ENCODE data around the gene BCORL1.

The BCORL1 gene

DNA sequence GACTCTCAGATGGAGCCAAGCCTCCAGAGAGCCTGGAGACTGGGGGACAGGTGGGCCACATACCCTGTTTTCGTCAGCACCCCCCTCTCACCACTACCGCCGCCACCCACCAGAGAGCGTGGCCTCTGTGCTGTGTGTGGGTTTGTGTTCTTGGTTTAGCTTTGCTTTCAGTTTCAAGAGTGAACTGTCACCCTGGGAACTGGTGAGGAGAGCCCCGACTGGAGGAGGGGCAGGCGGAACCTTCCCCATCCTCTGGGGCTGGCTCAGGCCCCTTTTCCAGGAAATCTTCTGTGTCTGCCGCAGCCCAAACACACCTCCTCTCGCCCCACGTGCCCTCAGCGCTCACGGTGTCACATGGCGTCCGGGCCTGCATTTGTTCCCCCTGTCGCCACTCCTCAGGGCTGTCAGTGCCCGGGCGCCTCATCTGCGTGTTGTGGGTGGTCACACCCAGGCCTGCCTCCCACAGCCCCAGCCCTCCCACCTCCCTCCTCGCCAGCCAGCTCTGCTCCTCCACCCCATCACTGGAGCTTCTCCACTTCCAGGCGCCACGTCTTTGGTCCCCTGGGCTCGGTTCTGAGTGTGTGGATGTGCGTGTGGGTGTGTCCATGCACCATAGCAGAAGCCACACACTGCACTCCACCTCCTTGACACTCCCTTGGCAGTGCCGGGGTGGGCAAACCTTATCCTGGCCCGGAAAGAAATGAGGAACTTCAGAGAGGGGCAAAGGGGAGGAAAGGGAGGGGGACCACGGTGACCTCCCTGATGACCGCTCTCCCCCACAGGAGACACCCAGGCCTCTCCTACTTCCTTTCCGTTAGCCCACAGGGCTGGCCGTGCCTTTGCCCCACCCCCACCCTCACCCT, 100.0 kb downstream of the BCORL1 start:
- DNase-seq (ENCODE audit: low read depth) = peak; percentile 92
- no peak overlapping the region for H3K4me3 ChIP-seq (ENCODE audit: low read depth, low read length)
- TF ChIP-seq, protein P1, sequence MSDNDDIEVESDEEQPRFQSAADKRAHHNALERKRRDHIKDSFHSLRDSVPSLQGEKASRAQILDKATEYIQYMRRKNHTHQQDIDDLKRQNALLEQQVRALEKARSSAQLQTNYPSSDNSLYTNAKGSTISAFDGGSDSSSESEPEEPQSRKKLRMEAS (IDR thresholded peaks at IDR 0.05; ENCODE audit: low read depth, low read length) = peak; percentile 34; the same call in 1 of the 2 replicates
- TF ChIP-seq MYC (IDR thresholded peaks at IDR 0.05; ENCODE audit: low read depth, low read length) = no peak
- TF ChIP-seq, protein P2, sequence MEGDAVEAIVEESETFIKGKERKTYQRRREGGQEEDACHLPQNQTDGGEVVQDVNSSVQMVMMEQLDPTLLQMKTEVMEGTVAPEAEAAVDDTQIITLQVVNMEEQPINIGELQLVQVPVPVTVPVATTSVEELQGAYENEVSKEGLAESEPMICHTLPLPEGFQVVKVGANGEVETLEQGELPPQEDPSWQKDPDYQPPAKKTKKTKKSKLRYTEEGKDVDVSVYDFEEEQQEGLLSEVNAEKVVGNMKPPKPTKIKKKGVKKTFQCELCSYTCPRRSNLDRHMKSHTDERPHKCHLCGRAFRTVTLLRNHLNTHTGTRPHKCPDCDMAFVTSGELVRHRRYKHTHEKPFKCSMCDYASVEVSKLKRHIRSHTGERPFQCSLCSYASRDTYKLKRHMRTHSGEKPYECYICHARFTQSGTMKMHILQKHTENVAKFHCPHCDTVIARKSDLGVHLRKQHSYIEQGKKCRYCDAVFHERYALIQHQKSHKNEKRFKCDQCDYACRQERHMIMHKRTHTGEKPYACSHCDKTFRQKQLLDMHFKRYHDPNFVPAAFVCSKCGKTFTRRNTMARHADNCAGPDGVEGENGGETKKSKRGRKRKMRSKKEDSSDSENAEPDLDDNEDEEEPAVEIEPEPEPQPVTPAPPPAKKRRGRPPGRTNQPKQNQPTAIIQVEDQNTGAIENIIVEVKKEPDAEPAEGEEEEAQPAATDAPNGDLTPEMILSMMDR (IDR thresholded peaks at IDR 0.05; ENCODE audit: low read depth, low read length) = no peak

DNA sequence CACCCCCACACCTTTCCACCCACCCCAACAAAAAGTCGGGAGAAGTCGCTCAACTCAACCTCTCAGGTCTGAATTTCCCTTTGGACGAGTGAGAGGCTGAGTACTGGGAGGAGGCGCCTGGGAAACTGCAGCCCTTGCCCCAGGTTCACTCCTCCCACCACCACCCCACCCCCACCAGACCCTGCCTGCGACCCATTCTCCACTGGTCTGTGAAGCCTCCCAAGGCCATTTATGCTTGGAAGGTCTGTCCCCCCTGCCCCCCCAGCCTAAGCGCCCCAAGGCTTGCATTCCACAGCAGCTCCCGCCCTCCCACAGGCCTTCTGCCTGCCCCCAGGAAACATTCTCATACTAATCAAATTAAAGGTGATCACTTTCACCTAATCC, 100.7 kb downstream of the BCORL1 start:
- TF ChIP-seq MYC (IDR thresholded peaks at IDR 0.05; ENCODE audit: low read depth, low read length) (no peak), POLR2A (IDR thresholded peaks at IDR 0.05; ENCODE audit: extremely low read depth, insufficient read length) (no peak)
- TF ChIP-seq, protein P2 (IDR thresholded peaks at IDR 0.05; ENCODE audit: low read depth, low read length) = no peak
- TF ChIP-seq, protein P1 (IDR thresholded peaks at IDR 0.05; ENCODE audit: low read depth, low read length) = no peak
- no peak for DNase-seq (ENCODE audit: low read depth)
- peak overlapping the region; percentile 38 for H3K4me3 ChIP-seq (ENCODE audit: low read depth, low read length)

DNA sequence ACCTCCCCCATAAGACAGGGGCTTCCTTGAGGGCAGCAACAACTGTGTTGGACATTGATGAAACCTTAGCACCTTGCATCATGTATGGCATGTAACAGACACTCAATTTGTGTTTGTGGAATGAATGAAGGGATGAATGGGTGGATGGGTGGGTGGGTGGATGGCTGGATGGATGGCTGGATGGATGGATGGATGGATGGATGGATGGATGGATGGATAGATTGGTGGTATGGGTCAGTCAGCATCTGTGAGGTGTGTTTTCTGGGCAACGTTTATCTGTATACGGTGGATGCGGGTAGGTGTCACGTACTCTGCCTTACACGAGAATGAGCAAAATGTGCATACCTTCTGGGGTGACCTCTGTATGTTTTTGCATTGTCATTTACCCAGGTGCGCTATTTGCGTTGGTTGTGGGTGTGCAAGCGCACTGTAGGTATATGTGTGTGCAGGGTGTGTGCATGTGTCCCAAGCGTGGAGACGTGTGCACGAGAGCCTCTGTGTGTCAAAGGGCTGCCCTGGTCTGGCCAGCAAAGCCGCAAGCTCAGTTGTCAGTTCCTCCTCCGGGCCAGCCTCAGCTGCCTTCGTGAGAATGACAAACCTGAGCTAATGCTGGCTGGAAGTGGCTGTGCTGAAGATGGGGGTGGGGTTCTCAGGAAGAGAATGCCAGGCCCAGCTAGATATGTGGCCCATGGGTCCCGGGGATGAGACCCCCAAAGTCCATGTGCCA, 101.4 kb downstream of the BCORL1 start:
- H3K4me3 ChIP-seq (ENCODE audit: low read depth, low read length) = peak overlapping the region; percentile 59
- TF ChIP-seq MYC (IDR thresholded peaks at IDR 0.05; ENCODE audit: low read depth, low read length) = no peak
- TF ChIP-seq POLR2A (IDR thresholded peaks at IDR 0.05; ENCODE audit: extremely low read depth, insufficient read length) = no peak
- TF ChIP-seq, protein P2 (IDR thresholded peaks at IDR 0.05; ENCODE audit: low read depth, low read length) = no peak
- TF ChIP-seq, protein P1 (IDR thresholded peaks at IDR 0.05; ENCODE audit: low read depth, low read length) = peak; percentile 63
- peak; percentile 82 for DNase-seq (ENCODE audit: low read depth)

DNA sequence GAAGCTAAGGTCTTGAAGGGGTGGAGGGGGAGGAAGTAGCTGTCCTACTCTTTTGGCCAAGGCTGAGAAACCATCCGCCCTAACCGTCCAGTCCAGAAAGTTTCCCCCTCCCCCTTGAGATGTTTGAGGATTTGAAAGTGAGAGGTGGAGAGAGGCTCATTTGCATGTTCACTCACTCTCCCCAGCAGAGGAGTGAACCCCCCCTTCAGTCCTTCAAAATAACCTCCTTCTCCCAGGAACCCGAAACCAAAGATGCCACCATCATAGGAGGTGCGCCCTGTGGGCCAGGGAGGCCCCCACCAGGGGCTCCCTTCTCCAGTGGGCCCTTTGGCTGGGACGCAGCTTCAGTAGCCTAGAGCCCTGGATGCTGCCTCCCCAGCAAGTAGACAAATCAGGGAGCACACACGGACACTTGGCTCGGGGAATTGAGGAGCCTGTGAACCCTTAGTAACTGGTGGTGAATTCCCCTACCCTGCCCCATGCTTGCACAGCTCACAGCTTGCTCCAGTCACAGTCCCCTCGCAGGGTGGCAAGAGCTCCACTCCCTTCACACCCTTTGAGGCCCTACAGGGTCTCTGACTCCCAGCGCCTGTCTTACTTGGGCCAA, 102.3 kb downstream of the BCORL1 start:
- DNase-seq (ENCODE audit: low read depth) = peak; percentile 87
- H3K4me3 ChIP-seq (ENCODE audit: low read depth, low read length) = peak overlapping the region; percentile 59
- TF ChIP-seq MYC (IDR thresholded peaks at IDR 0.05; ENCODE audit: low read depth, low read length) (no peak), POLR2A (IDR thresholded peaks at IDR 0.05; ENCODE audit: extremely low read depth, insufficient read length) (no peak)
- TF ChIP-seq, protein P1 (IDR thresholded peaks at IDR 0.05; ENCODE audit: low read depth, low read length) = no peak
- TF ChIP-seq, protein P2 (IDR thresholded peaks at IDR 0.05; ENCODE audit: low read depth, low read length) = no peak

DNA sequence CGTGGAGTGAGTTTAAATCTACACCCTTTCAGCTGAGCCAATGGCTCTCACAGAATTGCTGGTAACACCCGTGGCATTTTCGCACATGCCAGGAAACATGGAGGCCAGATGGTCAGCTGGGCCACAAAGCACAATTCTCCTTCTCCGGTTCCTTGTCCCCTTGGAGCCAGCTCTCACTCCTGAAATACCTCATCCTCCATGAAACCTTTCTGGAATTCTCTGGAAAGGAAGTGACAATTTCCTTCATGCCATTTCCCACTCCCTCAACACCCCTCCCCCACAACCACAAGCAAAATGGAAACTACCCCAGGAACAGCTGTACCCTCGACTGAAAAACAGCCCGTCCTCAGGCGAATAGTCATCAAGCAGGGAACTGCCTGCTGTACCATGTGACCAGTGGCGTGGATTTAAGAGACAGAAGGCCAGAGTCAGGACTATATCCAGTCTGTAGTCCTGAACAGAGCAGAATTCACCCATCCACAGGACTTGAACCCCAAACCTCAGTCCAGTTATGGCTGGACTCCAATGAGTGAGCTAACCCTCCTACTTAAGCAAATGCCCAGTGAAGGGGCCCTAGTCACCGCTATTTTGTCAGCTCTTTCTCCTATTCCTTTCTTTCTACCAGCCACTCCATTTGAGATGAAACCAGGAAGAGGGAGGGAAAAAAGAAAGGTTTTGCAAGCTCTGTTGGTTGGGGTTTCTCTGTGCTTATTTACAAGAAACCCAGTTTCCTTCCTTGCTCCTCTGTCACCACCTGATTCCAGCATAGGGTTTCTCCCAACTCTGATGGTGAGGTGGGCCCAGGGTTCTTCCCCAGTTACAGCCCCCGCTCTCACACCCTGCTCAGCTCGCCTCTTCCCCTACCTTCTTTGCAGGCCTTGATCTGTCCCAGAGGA, 103.4 kb downstream of the BCORL1 start:
- peak; percentile 47 for DNase-seq (ENCODE audit: low read depth)

More for the DNA sequence above, 103.4 kb downstream of the BCORL1 start:
- TF ChIP-seq, protein P1 (IDR thresholded peaks at IDR 0.05; ENCODE audit: low read depth, low read length) = no peak
- no peak for TF ChIP-seq MYC (IDR thresholded peaks at IDR 0.05; ENCODE audit: low read depth, low read length)
- TF ChIP-seq, protein P2 (IDR thresholded peaks at IDR 0.05; ENCODE audit: low read depth, low read length) = no peak
- H3K4me3 ChIP-seq (ENCODE audit: low read depth, low read length) = peak overlapping the region; percentile 59

All from NB4 (cell line).